HepG2 (cell line): Measurements from ENCODE around the gene KATNA1. TPM values are rescaled to one million over a fixed set of nuclear protein-coding genes. Genes with fewer than 3 reads are reported as not detected.

Experiments
- GATAD2A ChIP-seq: IDR thresholded peaks from 2 replicates; pipeline ENCODE4 v1.6.1; 2016
- KLF13 ChIP-seq: sonication (generic); formaldehyde crosslinking; IDR thresholded peaks from 2 replicates; pipeline ENCODE4 v1.4.0; 2020; ENCODE audit warnings: mild to moderate bottlenecking, missing genetic modification reagents
- MLX ChIP-seq: IDR thresholded peaks from 2 replicates; pipeline ENCODE4 v1.6.1; 2016
- SP140L ChIP-seq: sonication (generic); formaldehyde crosslinking; IDR thresholded peaks from 2 replicates; pipeline ENCODE4 v1.4.0; 2020; ENCODE audit warnings: missing genetic modification reagents, borderline replicate concordance
- ZBTB20 ChIP-seq: sonication (generic); formaldehyde crosslinking; IDR thresholded peaks from 2 replicates; pipeline ENCODE4 v1.8.1; 2023; ENCODE audit warnings: missing genetic modification reagents, low read depth, mild to moderate bottlenecking, borderline replicate concordance
- ZNF430 ChIP-seq: sonication (generic); formaldehyde crosslinking; IDR thresholded peaks from 2 replicates; pipeline ENCODE4 v1.9.0; 2021; ENCODE audit warnings: mild to moderate bottlenecking, missing genetic modification reagents
- ZNF766 ChIP-seq: sonication (generic); formaldehyde crosslinking; IDR thresholded peaks from 2 replicates; pipeline ENCODE4 v1.5.0; 2020; ENCODE audit warnings: missing genetic modification reagents, borderline replicate concordance
- polyA plus RNA-seq, 8 experiments: library from polyadenylated mRNA; depleted of rRNA in 3 of 8; stranded (reverse) in 7 of 8; unstranded in 1 of 8; fragments of >200 nt; fragmentation: Illumina TruSeq in 4 of 8; extraction: Trizol in 4 of 8; gene quantifications; 2 replicates each; pipeline versions ENCODE4 v1.2.1 to v1.2.3, GENCODE V29; 2011 to 2016; ENCODE audit warnings: low read depth in 4 of 8, missing spikeins in 1 of 8, mixed read lengths in 1 of 8; ENCODE audit not compliant: insufficient read depth in 1 of 8
- total RNA-seq, 5 experiments: library from RNA; depleted of rRNA; stranded (reverse); fragments of >200 nt; fragmentation: Illumina TruSeq; extraction: Trizol; gene quantifications; 2 replicates each; pipeline ENCODE4 v1.2.3, GENCODE V29; 2016; ENCODE audit warnings: low read depth in 1 of 5
- TF ChIP-seq, protein P1 (sequence below), 2 experiments: sonication (generic) in 1 of 2; formaldehyde crosslinking in 1 of 2; IDR thresholded peaks; 2 replicates each; pipeline versions ENCODE4 v1.6.1 to v1.9.0; 2014 to 2022; ENCODE audit warnings: antibody characterized with exemption in 1 of 2, borderline replicate concordance in 1 of 2, inconsistent platforms in 1 of 2, low read depth in 1 of 2, missing genetic modification reagents in 1 of 2
- TF ChIP-seq, protein P2 (sequence below): sonication (generic); formaldehyde crosslinking; IDR thresholded peaks from 2 replicates; pipeline ENCODE4 v1.5.1; 2020; ENCODE audit warnings: missing genetic modification reagents, mild to moderate bottlenecking, borderline replicate concordance
- TF ChIP-seq, protein P3 (sequence below): sonication (generic); formaldehyde crosslinking; IDR thresholded peaks from 2 replicates; pipeline ENCODE4 v1.9.0; 2021; ENCODE audit warnings: mild to moderate bottlenecking, missing genetic modification reagents

The KATNA1 gene
- total and polyA plus RNA-seq, 2 of the 13 experiments (the other 11 are each of a cell fraction or from before 2014, with no cell fraction given): 14.8 to 25.3 TPM

- TF ChIP-seq, protein P1, sequence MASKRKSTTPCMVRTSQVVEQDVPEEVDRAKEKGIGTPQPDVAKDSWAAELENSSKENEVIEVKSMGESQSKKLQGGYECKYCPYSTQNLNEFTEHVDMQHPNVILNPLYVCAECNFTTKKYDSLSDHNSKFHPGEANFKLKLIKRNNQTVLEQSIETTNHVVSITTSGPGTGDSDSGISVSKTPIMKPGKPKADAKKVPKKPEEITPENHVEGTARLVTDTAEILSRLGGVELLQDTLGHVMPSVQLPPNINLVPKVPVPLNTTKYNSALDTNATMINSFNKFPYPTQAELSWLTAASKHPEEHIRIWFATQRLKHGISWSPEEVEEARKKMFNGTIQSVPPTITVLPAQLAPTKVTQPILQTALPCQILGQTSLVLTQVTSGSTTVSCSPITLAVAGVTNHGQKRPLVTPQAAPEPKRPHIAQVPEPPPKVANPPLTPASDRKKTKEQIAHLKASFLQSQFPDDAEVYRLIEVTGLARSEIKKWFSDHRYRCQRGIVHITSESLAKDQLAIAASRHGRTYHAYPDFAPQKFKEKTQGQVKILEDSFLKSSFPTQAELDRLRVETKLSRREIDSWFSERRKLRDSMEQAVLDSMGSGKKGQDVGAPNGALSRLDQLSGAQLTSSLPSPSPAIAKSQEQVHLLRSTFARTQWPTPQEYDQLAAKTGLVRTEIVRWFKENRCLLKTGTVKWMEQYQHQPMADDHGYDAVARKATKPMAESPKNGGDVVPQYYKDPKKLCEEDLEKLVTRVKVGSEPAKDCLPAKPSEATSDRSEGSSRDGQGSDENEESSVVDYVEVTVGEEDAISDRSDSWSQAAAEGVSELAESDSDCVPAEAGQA (IDR thresholded peaks at IDR 0.05; ENCODE audit: low read depth): peak; percentile 99
- TF ChIP-seq, protein P1 (CRISPR knock-in tag; IDR thresholded peaks at IDR 0.05; ENCODE audit: borderline replicate concordance): peak; percentile 39; the same call in 1 of the 2 replicates
- TF ChIP-seq, protein P2, sequence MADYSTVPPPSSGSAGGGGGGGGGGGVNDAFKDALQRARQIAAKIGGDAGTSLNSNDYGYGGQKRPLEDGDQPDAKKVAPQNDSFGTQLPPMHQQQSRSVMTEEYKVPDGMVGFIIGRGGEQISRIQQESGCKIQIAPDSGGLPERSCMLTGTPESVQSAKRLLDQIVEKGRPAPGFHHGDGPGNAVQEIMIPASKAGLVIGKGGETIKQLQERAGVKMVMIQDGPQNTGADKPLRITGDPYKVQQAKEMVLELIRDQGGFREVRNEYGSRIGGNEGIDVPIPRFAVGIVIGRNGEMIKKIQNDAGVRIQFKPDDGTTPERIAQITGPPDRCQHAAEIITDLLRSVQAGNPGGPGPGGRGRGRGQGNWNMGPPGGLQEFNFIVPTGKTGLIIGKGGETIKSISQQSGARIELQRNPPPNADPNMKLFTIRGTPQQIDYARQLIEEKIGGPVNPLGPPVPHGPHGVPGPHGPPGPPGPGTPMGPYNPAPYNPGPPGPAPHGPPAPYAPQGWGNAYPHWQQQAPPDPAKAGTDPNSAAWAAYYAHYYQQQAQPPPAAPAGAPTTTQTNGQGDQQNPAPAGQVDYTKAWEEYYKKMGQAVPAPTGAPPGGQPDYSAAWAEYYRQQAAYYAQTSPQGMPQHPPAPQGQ (CRISPR knock-in tag): peak; percentile 95; the same call in 1 of the 2 replicates
- TF ChIP-seq GATAD2A (CRISPR knock-in tag) (peak; percentile 55; the same call in 1 of the 2 replicates), ZNF766 (CRISPR knock-in tag) (0 out of 2 replicates have a peak, but pooled peaks have one; percentile 58), SP140L (peak; percentile 83; the same call in 1 of the 2 replicates), ZBTB20 (no peak; the same call in 1 of the 2 replicates), ZNF430 (CRISPR knock-in tag) (no peak; the same call in 1 of the 2 replicates), KLF13 (CRISPR knock-in tag) (no peak), MLX (CRISPR knock-in tag) (peak; percentile 56; the same call in 1 of the 2 replicates)
- TF ChIP-seq, protein P3, sequence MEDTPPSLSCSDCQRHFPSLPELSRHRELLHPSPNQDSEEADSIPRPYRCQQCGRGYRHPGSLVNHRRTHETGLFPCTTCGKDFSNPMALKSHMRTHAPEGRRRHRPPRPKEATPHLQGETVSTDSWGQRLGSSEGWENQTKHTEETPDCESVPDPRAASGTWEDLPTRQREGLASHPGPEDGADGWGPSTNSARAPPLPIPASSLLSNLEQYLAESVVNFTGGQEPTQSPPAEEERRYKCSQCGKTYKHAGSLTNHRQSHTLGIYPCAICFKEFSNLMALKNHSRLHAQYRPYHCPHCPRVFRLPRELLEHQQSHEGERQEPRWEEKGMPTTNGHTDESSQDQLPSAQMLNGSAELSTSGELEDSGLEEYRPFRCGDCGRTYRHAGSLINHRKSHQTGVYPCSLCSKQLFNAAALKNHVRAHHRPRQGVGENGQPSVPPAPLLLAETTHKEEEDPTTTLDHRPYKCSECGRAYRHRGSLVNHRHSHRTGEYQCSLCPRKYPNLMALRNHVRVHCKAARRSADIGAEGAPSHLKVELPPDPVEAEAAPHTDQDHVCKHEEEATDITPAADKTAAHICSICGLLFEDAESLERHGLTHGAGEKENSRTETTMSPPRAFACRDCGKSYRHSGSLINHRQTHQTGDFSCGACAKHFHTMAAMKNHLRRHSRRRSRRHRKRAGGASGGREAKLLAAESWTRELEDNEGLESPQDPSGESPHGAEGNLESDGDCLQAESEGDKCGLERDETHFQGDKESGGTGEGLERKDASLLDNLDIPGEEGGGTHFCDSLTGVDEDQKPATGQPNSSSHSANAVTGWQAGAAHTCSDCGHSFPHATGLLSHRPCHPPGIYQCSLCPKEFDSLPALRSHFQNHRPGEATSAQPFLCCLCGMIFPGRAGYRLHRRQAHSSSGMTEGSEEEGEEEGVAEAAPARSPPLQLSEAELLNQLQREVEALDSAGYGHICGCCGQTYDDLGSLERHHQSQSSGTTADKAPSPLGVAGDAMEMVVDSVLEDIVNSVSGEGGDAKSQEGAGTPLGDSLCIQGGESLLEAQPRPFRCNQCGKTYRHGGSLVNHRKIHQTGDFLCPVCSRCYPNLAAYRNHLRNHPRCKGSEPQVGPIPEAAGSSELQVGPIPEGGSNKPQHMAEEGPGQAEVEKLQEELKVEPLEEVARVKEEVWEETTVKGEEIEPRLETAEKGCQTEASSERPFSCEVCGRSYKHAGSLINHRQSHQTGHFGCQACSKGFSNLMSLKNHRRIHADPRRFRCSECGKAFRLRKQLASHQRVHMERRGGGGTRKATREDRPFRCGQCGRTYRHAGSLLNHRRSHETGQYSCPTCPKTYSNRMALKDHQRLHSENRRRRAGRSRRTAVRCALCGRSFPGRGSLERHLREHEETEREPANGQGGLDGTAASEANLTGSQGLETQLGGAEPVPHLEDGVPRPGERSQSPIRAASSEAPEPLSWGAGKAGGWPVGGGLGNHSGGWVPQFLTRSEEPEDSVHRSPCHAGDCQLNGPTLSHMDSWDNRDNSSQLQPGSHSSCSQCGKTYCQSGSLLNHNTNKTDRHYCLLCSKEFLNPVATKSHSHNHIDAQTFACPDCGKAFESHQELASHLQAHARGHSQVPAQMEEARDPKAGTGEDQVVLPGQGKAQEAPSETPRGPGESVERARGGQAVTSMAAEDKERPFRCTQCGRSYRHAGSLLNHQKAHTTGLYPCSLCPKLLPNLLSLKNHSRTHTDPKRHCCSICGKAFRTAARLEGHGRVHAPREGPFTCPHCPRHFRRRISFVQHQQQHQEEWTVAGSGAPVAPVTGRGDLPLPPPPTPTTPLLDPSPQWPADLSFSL (CRISPR knock-in tag): 0 out of 2 replicates have a peak, but pooled peaks have one; percentile 4
Measured at GRCh38 chr6:149545754-149546471, 102.6 kb downstream of the KATNA1 start, which contains the start of gene PPIL4 (continued).
